H1 (cell line): Measurements from ENCODE around the gene PRSS22. TPM values are rescaled to one million over a fixed set of nuclear protein-coding genes. Genes with fewer than 3 reads are reported as not detected.

ENCODE experiments used
- CHD7 ChIP-seq: fragments of 300-600 bp; sonication (generic); IDR thresholded peaks from 2 replicates; pipeline ENCODE4 v1.7.1; 2012; ENCODE audit warnings: low read length, moderate library complexity, mild to moderate bottlenecking, inconsistent platforms; ENCODE audit not compliant: insufficient replicate concordance
- TEAD4 ChIP-seq: IDR thresholded peaks from 2 replicates; pipeline ENCODE4 v1.6.1; 2012; ENCODE audit warnings: low read depth, low read length, inconsistent platforms, mixed read lengths
- polyA plus RNA-seq, 7 experiments: library from polyadenylated mRNA; depleted of rRNA in 3 of 7; stranded (reverse) in 5 of 7; unstranded in 2 of 7; fragments of >200 nt in 5 of 7; fragments of 200-250 nt in 2 of 7; gene quantifications; 1 replicate in 5 of 7; 2 replicates in 1 of 7; 4 replicates in 1 of 7; pipeline versions ENCODE4 v1.2.1 to v1.2.3, GENCODE V29; 2011 to 2013; ENCODE audit warnings: missing spikeins in 2 of 7, mixed read lengths in 2 of 7
- total RNA-seq: library from RNA; stranded (reverse); fragmentation: NEBNext Ultra II Directional; extraction: Animal tissue kit (Norgen Biotek cat#: 25700); gene quantifications from 2 replicates; pipeline ENCODE4 v1.2.1, GENCODE V29; 2021

Gene PRSS22
- total and polyA plus RNA-seq, 2 of the 8 experiments (the other 6 are each of a cell fraction or from before 2014, with no cell fraction given): 4.0 to 4.4 TPM

DNA sequence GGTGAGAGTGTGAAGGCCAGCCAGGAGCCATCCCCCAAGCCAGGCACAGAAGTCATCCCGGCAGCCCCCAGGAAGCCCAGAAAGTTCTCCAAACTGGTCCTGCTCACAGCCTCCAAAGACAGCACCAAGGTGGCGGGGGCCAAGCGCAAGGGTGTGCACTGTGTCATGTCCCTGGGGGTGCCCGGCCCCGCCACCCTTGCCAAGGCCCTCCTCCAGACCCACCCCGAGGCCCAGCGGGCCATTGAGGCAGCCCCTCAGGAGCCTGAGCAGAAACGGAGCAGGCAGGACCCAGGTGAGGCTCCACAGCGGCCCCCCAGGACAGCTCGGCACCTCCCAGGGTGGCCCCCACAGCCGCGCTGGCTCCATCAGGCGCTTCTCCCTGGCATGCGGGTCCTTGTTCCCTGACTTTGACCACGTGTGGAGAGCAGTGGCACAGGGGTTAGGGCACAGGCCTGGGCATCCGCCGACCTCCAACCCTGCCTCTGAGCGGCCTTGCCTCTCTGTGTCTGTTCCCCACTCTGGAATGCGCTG, 38.6 kb upstream of the PRSS22 start (continued):
- TF ChIP-seq CHD7 (no peak), TEAD4 (0 out of 2 replicates have a peak, but pooled peaks have one; percentile 4)
